Measurements from ENCODE around the gene RAB3IL1. TPM values are rescaled to one million over a fixed set of nuclear protein-coding genes. Genes with fewer than 3 reads are reported as not detected.

The RAB3IL1 gene
- total RNA-seq, 3 donors from 2014 or later: 11.7 to 27.9 (median 22.6) TPM

GRCh38 chr11:61907871-61908729, 9.3 kb downstream of the RAB3IL1 start:
- Histone ChIP-seq H3K27ac (peak overlapping the region in 1 of 2 donors; percentile 85), H3K27me3 (no peaks in the 10 kb centered on the region), H3K36me3 (no peaks in the 10 kb centered on the region), H3K4me3 (peak overlapping the region in 1 of 3 donors; percentile 46), H3K4me1 (no peaks in the 10 kb centered on the region), H3K9me3 (no peaks in the 10 kb centered on the region)
- DNase-seq (ENCODE audit: low spot score in 2 of 2): no peak
- no peak for TF ChIP-seq POLR2AphosphoS5 (IDR thresholded peaks at IDR 0.05)
- TF ChIP-seq CTCF (IDR thresholded peaks at IDR 0.05): no peak
- TF ChIP-seq POLR2A (IDR thresholded peaks at IDR 0.05): no peak
- intact Hi-C loops (cut with DNase I; ENCODE audit: low total_unique reads): loop anchor here (10.0 kb wide), 1 partner anchor 167 kb away; no protein-coding TSS in a partner anchor

- no peak for TF ChIP-seq CTCF (IDR thresholded peaks at IDR 0.05)
- no peak for TF ChIP-seq POLR2A (IDR thresholded peaks at IDR 0.05)
- TF ChIP-seq POLR2AphosphoS5 (IDR thresholded peaks at IDR 0.05): no peak
- Histone ChIP-seq H3K4me1 (no peaks in the 10 kb centered on the region), H3K36me3 (no peaks in the 10 kb centered on the region), H3K9me3 (no peaks in the 10 kb centered on the region), H3K4me3 (no peak overlapping the region), H3K27me3 (no peaks in the 10 kb centered on the region), H3K27ac (peak overlapping the region in 1 of 2 donors; percentile 55)
- intact Hi-C loops (cut with DNase I; ENCODE audit: low total_unique reads): loop anchor here (10.0 kb wide), 1 partner anchor 168 kb away; no protein-coding TSS in a partner anchor
- DNase-seq (ENCODE audit: low spot score in 2 of 2): no peak
Observed at GRCh38 chr11:61907282-61907681, 10.1 kb downstream of the RAB3IL1 start.

- no peak for DNase-seq (ENCODE audit: low spot score in 2 of 2)
- Histone ChIP-seq H3K36me3 (no peaks in the 10 kb centered on the region), H3K27me3 (no peaks in the 10 kb centered on the region), H3K4me3 (no peak overlapping the region), H3K4me1 (no peaks in the 10 kb centered on the region), H3K27ac (peak overlapping the region in 1 of 2 donors; percentile 49), H3K9me3 (no peaks in the 10 kb centered on the region)
- TF ChIP-seq CTCF (IDR thresholded peaks at IDR 0.05) (no peak), POLR2A (IDR thresholded peaks at IDR 0.05) (no peak), POLR2AphosphoS5 (IDR thresholded peaks at IDR 0.05) (no peak)
- intact Hi-C loops (cut with DNase I; ENCODE audit: low total_unique reads): loop anchor here (10.0 kb wide), 1 partner anchor 168 kb away; no protein-coding TSS in a partner anchor
Observed at GRCh38 chr11:61906522-61906909, 10.8 kb downstream of the RAB3IL1 start.

- intact Hi-C loops (cut with DNase I; ENCODE audit: low total_unique reads): loop anchor here (10.0 kb wide), 1 partner anchor 169 kb away; no protein-coding TSS in a partner anchor
- TF ChIP-seq POLR2AphosphoS5 (IDR thresholded peaks at IDR 0.05) (no peak), CTCF (IDR thresholded peaks at IDR 0.05) (no peak), POLR2A (IDR thresholded peaks at IDR 0.05) (no peak)
- H3K4me1 ChIP-seq: no peaks in the 10 kb centered on the region
- H3K9me3 ChIP-seq: no peaks in the 10 kb centered on the region
- no peaks in the 10 kb centered on the region for H3K27me3 ChIP-seq
- peak overlapping the region in 1 of 2 donors; percentile 49 for H3K27ac ChIP-seq
- no peaks in the 10 kb centered on the region for H3K36me3 ChIP-seq
- DNase-seq (ENCODE audit: low spot score in 2 of 2): no peak
- no peak overlapping the region for H3K4me3 ChIP-seq
Observed at GRCh38 chr11:61905801-61906521, 11.4 kb downstream of the RAB3IL1 start.

All from breast epithelium (tissue), 4 donors.